Panc1 (cell line): ENCODE measurements around the gene CARMIL3. TPM values are rescaled to one million over a fixed set of nuclear protein-coding genes. Genes with fewer than 3 reads are reported as not detected.

Source experiments
- ATAC-seq: fragments of 200-7000 bp; cut with Tn5 transposase; 2 replicates; pipeline ENCODE4 v1.9.1; 2020; ENCODE audit warnings: mild to moderate bottlenecking, moderate library complexity
- BruUV-seq: library from RNA; stranded (reverse); fragments of 400-500 nt; replicated peaks from 2 replicates; lab custom pipeline; 2021; lab: Mats Ljungman, UMichigan
- CTCF ChIA-PET: fragments of 300-600 bp; sonication (Branson Sonifier 250); formaldehyde crosslinking; loops from one replicate; lab custom pipeline; 2022; ENCODE audit warnings: antibody characterized with exemption; lab: Charles Lee
- POLR2A ChIA-PET: fragments of 300-600 bp; sonication (Branson Sonifier 250); formaldehyde crosslinking; loops from one replicate; lab custom pipeline; 2022; ENCODE audit warnings: antibody characterized with exemption; lab: Charles Lee
- DNase-seq: peaks from one replicate; pipeline ENCODE4 v3.0.0-alpha.2; 2010; ENCODE audit warnings: low read depth, low spot score
- H3K27ac ChIP-seq: 2 replicates; pipeline ENCODE4 v1.5.1; 2011; ENCODE audit warnings: mild to moderate bottlenecking, low read length, inconsistent platforms
- H3K27me3 ChIP-seq: fragments of 200-500 bp; sonication (Bioruptor generic); 2 replicates; pipeline ENCODE4 v1.6.0; 2014; ENCODE audit warnings: low read length, inconsistent platforms; ENCODE audit not compliant: control insufficient read depth, insufficient read depth
- H3K36me3 ChIP-seq: fragments of 200-500 bp; sonication (Bioruptor generic); 2 replicates; pipeline ENCODE4 v1.5.1; 2014; ENCODE audit warnings: inconsistent platforms, mild to moderate bottlenecking, low read length, moderate library complexity; ENCODE audit not compliant: control insufficient read depth, insufficient read depth
- H3K4me1 ChIP-seq: 2 replicates; pipeline ENCODE4 v1.5.1; 2011; ENCODE audit warnings: inconsistent platforms, mild to moderate bottlenecking, low read length, moderate library complexity; ENCODE audit not compliant: control insufficient read depth, insufficient read depth
- H3K4me3 ChIP-seq, 2 experiments: 2 replicates each; pipeline ENCODE4 v1.5.1; 2011 to 2012; ENCODE audit warnings: low read depth in 2 of 2, low read length in 2 of 2, mild to moderate bottlenecking in 2 of 2, inconsistent platforms in 1 of 2, moderate library complexity in 1 of 2
- H3K9me3 ChIP-seq: fragments of 200-500 bp; sonication (Bioruptor generic); 2 replicates; pipeline ENCODE4 v1.5.1; 2014; ENCODE audit warnings: low read depth, mild to moderate bottlenecking, inconsistent platforms, low read length, moderate library complexity; ENCODE audit not compliant: control insufficient read depth, insufficient read depth
- CTCF ChIP-seq: fragments of 450-650 bp; IDR thresholded peaks from 2 replicates; pipeline ENCODE4 v1.5.1; 2017; ENCODE audit warnings: mild to moderate bottlenecking
- POLR2AphosphoS5 ChIP-seq: IDR thresholded peaks from 2 replicates; pipeline ENCODE4 v1.6.1; 2012; ENCODE audit warnings: mild to moderate bottlenecking, low read depth, low read length, moderate library complexity
- REST ChIP-seq, 2 experiments: IDR thresholded peaks; 2 replicates each; pipeline ENCODE4 v1.6.1; 2011 to 2012; ENCODE audit warnings: low read depth in 2 of 2, control low read depth in 1 of 2, low read length in 1 of 2, mild to moderate bottlenecking in 1 of 2, moderate library complexity in 1 of 2; ENCODE audit not compliant: insufficient read depth in 1 of 2
- SIN3A ChIP-seq: IDR thresholded peaks from 2 replicates; pipeline ENCODE4 v1.6.1; 2012; ENCODE audit warnings: low read depth, mild to moderate bottlenecking, low read length, moderate library complexity, borderline replicate concordance; ENCODE audit not compliant: insufficient read depth
- TCF7L2 ChIP-seq: IDR thresholded peaks from 2 replicates; pipeline ENCODE4 v1.6.1; 2011; ENCODE audit warnings: mild to moderate bottlenecking, low read depth, low read length, inconsistent platforms
- in situ Hi-C: cut with HindIII; loops from 2 replicates; pipeline ENCODE4 v1.10.0; 2016; ENCODE audit warnings: low sequenced_read_pairs, low pct_unique_long_range_greater_than_20kb
- intact Hi-C: fragments of 100-400 bp; cut with micrococcal nuclease; formaldehyde crosslinking; loops from one replicate; pipeline ENCODE4 v1.10.0; 2022; ENCODE audit not compliant: unreplicated experiment
- total RNA-seq: library from RNA; stranded (reverse); gene quantifications from one replicate; pipeline ENCODE4 v1.2.1, GENCODE V29; 2021; ENCODE audit not compliant: unreplicated experiment

The CARMIL3 gene
- total RNA-seq, 1 experiment from 2014 or later, result 0.15 TPM

- TF ChIP-seq CTCF, result no peak
- no peak for TF ChIP-seq TCF7L2
- no peak for TF ChIP-seq SIN3A
- TF ChIP-seq POLR2AphosphoS5, result no peak
- TF ChIP-seq REST (IDR thresholded peaks at IDR 0.05; ENCODE audit: insufficient read depth in 1 of 2, low read depth in 2 of 2, low read length in 1 of 2), result no peak
- CTCF ChIA-PET, result interaction anchor here (0.7 to 1.6 kb wide), 2 partner anchors 28 to 57 kb away, joined by 4 to 12 read pairs; no protein-coding TSS in a partner anchor
- peak overlapping the region; percentile 86 to 98 for H3K4me3 ChIP-seq
- H3K9me3 ChIP-seq, result no peaks in the 10 kb centered on the region
- no TSS peak for BruUV-seq
- no peak for ATAC-seq
- H3K4me1 ChIP-seq, result no peaks in the 10 kb centered on the region
- in situ Hi-C loops (no loop called here), intact Hi-C loops (no loop called here)
- H3K36me3 ChIP-seq, result no peaks in the 10 kb centered on the region; the same call in none of the 2 replicates
- DNase-seq, result no peak
- POLR2A ChIA-PET, result interaction anchor here (0.6 to 1.7 kb wide), 4 partner anchors 20 to 113 kb away, joined by 3 to 5 read pairs (median 4); partner anchors contain the start of genes PSME1 and RNF31
- no peaks in the 10 kb centered on the region for H3K27me3 ChIP-seq
- H3K27ac ChIP-seq, result peak overlapping the region; percentile 95
Measured at GRCh38 chr14:24115422-24116127, 63.8 kb downstream of the CARMIL3 start.

DNA sequence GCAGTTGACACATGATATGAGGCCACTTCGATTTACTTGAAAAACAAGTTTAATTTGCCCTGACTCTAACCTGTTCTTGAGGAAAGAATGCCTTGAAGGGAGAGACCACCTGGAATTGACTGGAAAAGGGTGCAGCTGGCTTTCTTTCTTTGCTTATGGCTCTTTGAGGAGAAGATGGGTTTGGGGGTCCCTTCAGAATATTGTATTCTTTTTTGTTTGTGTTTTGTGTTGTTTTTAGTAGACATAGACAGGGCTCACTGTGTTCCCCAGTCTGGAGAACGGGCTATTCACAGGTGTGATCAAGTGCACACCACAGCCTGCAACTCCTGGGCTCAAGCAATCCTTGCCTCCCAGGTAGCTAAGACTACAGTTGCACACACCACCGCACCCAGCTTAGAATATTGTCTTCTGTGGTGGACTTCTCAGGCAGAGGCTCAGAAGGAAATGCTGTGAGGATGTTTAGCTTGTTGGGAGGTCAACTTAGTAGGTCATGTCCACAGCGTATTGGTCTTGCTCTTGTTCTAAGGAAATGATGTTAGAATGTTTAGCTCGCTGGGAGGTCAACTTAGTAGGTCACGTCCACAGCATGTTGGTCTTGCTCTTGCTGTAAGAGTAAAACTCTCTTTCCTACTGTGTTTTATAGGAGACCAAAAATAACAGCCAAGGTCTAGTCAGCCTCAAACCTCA, 64.5 kb downstream of the CARMIL3 start:
- in situ Hi-C loops, result no loop called here
- POLR2A ChIA-PET, result interaction anchor here (0.6 kb wide), 2 partner anchors 20 to 112 kb away, joined by 3 to 4 read pairs; partner anchors contain the start of gene PSME1
- peak overlapping the region; percentile 86 to 98 for H3K4me3 ChIP-seq

More for the DNA sequence above, 64.5 kb downstream of the CARMIL3 start:
- Histone ChIP-seq H3K4me1 (no peaks in the 10 kb centered on the region), H3K27ac (no peak overlapping the region), H3K9me3 (no peaks in the 10 kb centered on the region), H3K36me3 (peaks cover 2% of the 10 kb centered on the region), H3K27me3 (no peaks in the 10 kb centered on the region)
- no peak for DNase-seq
- CTCF ChIA-PET, result interaction anchor here (0.7 kb wide), 1 partner anchor 28 kb away, joined by 12 read pairs; no protein-coding TSS in a partner anchor
- no peak for ATAC-seq
- intact Hi-C loops, result no loop called here
- BruUV-seq, result TSS peak; percentile 81
- TF ChIP-seq SIN3A (no peak), TCF7L2 (no peak), POLR2AphosphoS5 (no peak), REST (IDR thresholded peaks at IDR 0.05; ENCODE audit: insufficient read depth in 1 of 2, low read depth in 2 of 2, low read length in 1 of 2) (no peak), CTCF (no peak)
